HG03520 (cell line): ENCODE measurements around the gene EPHA6.
"Not testable (repeated sequence)": the region's sequence is repeated elsewhere in the genome, so short reads cannot be mapped to it uniquely, and the experiment has no call there.

ENCODE experiments used
- ATAC-seq: cut with Tn5 transposase; IDR thresholded peaks from one replicate; pipeline ENCODE4 v1.9.1; 2021; ENCODE audit warnings: mild to moderate bottlenecking, moderate library complexity; ENCODE audit not compliant: unreplicated experiment

Gene EPHA6

DNA sequence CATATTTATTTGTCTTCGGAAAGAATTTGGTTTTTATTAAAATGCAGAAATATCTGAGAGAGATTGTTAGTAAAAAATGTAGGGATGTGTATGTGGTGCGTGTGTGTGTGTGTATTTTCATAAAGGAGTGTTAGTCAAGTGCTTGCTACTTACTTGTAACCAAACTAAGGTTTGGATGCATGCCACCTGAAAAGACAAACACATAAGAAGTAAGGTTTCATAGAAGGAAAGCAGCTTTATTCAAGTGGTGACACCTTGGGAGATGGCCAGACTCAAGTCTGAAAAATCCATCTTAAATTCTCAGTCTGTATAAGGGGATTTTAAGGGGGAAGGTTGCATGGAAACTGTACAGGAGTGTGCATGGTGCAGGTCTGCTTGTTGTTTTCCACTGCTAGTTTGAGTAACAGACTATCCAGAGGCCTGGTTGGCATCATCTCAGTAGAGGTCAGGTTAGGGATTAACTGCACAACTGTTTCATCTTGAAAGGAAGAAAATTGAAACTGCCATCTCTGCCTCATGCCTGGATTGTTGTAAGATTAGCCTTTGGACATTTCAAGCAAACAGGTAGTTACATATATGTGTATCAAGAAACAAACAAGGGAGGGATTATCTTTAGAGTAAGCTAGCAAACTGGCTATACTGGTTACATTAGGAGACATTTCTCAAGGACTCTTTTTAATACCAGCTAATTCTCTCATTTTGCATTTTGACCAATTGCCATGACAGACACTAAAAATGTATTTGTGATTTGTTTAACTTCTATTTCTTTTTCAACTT, 196.7 kb downstream of the EPHA6 start:
- no peak for ATAC-seq

DNA sequence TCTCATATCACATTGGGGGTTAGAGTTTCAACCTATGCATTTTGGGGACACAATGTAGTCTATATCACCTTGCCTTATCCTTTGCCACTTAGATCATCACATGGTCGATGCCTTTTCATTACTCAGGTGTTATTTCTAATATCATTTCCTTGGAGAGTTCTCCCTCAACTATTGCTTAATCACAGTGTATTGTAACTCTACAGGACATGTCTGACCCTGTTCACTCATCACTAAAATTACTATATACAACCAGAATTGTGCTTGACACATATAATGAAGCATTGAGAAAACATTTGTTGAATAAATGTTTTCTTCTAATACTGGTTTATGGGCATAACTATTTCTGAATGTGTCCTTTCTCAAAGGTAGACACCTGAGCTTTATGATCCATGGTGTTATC, 207.4 kb downstream of the EPHA6 start:
- no peak for ATAC-seq

DNA sequence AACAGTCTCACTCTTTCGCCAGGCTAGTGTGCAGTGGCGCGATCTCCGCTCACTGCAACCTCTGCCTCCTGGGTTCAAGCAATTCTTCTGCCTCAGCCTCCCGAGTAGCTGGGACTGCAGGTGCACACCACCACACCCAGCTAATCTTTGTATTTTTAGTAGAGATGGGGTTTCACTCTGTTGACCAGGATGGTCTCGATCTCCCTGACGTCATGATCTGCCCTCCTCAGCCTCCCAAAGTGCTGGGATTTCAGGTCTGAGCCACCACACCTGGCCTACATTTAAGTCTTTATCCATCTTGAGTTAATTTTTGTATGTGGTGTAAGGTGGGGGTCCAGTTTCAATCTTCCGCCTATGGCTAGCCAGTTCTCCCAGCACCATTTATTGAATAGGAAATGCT, 211.2 kb downstream of the EPHA6 start:
- not testable (repeated sequence) for ATAC-seq

DNA sequence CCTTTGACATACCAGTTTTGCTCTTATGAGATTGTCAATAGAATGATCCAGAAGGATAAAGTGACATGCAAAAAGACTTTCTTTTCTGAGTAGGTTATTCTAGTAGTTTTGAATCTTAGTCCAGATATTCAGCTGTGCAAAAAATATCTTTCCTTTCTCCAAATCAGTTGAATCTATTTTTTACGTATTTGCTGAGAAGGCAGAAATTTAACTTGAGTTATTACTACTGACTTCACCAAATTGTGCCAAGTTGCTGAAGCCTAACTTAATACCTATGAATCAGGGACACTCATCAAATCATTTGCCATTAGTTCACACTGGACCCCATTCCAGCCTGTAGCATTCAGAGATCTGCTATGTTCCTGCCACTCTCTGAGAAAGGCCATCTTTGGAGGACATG, 215.6 kb downstream of the EPHA6 start:
- ATAC-seq, result no peak

DNA sequence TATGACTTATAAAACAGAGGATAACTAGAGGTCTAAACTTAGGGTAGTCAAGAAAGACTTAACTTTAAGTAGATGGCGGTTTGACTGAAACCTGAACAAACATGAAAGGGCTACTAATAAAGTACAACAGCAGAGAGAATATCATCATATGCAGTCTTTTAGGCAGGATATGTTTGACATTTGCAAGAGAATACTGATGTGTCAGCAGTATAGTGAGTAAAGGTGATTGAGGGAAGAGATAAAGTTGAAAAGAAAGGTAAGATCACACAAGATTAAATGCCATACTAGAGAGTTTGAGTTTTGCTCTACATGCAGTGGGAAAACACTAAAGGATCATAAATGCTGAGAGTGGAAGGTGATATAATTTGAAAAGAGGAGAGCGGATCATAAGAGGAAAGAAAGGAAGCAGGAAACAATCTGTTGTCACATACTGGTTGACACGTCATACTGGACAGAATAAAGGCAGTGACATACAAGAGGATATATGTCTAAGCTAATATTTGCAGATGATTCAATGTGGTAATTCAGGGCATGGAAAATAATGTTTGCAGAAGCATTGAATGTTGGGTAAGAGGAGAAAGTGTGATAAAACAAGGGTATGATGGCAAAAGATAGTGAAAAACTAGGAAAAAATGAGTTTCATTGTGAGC, 223.0 kb downstream of the EPHA6 start:
- no peak for ATAC-seq

DNA sequence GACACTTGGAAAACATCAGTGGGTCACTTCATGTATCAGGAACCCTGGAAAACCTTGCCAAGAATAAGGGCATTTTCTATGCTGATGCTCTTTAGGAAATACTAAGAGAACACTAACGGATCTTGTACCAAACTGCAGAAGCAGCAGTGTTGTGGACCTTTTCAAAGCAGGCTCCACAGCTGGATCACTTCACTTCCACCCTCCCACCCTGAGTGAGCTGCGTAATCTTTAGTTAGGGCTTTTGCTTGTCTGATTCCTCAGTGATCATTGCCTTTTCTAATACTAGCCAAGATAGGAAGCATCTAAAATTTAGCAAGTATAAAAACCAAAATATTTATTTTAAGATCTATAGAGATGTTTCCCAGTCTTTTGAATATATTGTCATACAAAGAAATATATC, 229.0 kb downstream of the EPHA6 start:
- ATAC-seq, result no peak

DNA sequence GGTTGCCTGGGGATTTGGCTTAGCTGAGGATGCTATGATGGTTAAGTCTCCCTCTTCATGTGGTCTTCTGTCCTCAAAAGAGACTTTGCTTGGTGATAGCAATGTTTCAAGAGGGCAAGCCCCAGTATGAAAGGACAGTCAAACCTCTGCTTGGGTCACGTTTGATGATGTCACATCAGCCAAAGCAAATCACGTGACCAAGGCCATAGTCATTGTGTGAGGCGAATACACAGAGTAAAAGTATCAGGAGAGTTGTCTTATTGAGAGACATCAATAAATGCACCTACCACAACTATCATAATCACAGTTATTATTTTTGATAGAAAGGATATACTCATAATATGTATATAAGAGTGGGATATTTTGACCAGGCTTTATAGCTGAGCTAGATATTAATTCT, 243.0 kb downstream of the EPHA6 start:
- ATAC-seq, result no peak

DNA sequence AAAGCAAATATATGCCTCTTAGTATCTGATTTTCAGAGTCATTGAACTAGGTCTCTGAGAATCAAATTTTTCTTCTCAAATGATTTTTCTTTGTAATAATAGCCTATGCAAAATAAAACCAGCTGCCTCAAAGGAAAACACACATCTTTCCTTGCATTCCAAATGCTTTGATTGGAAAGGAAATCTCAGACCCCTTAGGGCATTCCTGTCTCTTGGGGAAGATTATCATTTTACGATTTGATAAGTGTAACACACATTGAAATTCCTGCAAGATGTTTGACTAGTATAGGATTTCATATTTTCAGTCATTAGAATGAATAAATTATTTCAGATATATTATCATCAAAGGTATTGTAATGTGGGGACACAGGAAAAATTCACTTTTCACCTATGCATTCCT, 244.8 kb downstream of the EPHA6 start:
- no peak for ATAC-seq

DNA sequence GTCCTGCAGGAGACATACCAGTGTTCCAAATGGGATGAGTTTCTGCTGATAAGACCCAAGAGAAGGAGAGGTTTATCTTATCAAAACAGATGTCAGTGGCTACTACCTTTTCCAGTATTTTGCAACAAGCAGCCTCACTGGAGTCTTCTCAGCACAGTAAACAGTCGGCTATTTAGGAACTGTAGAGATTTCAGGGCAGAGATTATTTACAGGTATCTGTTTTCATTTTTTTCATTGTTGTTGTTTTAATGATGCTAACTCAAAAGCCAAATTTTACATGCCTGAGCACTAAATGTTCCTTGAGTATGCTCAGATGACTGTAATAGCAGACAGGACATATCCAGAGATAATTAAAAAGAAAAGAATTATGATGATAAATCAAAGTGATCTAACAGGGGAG, 252.1 kb downstream of the EPHA6 start:
- ATAC-seq, result no peak

DNA sequence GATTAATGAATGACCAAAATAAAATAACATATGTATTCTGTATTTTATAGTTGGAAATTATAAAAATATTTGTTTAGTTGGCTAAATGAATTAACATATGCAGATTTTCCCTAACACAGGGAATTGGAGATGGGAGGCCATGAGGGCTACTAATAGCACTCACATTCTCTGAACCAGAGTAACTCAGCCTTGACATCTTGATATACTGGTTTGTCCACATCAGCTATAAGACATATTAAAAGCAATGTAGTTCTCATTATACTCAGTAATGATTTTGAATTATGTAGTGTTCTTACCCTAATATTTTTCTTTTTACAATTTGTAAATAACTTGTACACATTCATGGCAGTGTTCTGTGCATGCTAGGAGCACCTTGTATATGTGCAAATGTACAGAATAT, 255.9 kb downstream of the EPHA6 start:
- no peak for ATAC-seq

DNA sequence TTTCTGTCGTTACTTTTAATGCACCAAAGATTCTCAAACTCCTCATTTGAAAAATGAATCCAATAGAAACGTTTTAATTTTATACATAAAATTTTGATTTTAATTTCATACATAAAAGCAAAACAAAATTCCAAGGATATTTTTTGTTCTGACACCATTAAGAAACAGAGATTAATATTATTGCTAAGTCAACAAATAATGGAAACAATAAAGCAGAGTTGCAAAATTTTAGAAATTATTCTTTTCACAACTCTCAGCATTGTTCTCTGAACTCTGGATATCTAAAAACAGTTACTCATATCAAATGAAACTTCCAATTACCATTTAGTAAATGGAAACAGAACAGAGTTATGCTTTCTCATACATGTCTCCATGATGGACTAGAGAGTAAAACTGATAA, 260.2 kb downstream of the EPHA6 start:
- ATAC-seq, result no peak

DNA sequence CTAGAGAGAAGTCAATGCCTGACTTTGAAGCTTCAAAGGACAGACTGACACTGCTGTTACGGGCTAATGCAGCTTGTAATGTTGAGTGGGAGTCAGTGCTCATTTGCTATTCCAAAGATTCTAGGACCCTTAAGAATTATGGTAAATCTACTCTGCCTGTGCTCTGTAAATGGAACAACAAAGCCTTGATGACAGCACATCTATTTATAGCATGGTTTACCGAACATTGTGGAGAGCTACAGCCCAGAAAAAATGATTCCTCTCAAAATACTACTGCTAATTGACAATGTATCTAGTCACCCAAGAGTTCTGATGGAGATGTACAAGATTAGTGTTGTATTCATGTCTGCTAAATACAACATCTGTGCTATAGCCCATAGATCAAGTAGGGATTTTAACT, 262.3 kb downstream of the EPHA6 start:
- ATAC-seq, result no peak

DNA sequence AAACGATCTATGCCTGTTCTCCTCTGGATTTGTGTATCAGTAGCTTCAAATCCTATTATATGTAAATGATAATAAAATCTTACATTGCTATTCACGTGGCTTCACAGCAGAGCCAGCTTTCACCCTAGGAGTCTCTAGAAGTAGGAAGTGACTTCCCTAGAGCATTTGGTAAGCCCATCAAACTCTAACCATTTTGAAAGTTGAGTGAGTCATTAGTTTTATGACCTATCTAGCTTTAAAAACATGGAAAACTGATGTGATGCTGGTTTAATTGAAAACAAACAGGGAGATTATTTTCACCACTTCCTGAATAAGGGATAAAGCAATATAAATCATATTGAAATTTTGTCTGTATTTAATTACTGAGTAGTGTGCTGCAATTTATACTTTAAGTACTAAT, 275.2 kb downstream of the EPHA6 start:
- ATAC-seq, result no peak

DNA sequence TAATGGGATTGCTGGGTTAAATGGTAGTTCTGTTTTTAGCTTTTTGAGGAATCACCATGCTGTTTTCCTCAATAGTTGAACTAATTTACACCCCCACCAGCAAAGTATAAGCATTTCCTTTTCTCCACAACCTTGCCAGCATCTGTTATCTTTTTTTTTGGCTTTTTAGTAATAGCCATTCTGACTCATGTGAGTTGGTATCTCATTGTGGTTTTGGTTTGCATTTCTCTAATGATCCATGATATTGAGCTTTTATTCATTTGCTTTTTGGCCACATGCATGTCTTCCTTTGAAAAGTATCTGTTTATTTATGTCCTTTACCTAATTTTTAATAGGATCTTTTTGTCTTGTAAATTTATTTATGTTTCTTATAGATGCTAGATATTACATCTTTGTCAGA, 288.2 kb downstream of the EPHA6 start:
- ATAC-seq, result no peak

DNA sequence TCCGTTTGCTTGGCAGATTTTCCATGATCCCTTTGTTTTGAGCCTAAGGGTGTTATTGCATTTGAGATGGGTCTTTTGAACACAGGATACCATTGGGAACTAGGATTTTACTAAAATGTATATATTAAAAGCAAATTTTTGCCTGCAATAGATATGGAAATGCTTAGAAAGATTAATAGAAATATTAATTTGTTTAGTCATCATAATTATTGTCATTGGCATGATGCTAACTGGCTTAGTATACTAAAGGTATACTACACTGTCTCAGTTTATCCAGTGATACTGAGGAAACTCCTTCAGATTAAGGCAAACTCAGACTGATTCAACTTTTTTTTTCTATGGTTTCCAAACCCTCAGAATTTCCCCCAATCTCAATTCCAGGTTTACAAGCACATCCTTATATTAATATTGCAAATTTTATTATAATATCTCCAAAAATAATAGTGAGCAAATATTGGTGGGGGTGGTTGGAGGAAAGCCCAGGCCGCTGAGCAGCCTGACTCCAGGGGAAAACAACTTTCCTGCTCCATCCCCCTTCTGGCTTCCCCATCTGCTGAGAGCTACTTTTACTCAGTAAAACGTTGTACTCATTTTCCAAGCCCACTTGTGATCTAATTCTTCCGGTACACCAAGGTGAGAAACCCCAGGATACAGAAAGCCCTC, 291.7 kb downstream of the EPHA6 start:
- ATAC-seq, result no peak

DNA sequence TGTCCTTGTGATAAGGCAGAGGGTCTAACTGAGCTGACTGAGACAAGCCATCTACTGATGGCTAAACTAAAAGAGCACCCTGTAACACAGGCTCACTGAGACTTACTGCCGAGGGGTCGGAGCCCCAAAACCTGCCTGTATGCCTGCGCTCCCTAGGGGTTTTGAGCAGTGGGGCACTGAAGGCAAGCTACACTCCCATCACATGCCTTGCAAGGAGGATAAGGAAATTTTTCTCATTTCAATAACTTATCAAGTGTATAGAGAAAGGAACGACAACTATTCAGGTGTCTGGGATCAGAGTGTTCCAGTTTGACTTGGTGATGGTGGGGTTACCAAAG, 292.2 kb downstream of the EPHA6 start:
- no peak for ATAC-seq

DNA sequence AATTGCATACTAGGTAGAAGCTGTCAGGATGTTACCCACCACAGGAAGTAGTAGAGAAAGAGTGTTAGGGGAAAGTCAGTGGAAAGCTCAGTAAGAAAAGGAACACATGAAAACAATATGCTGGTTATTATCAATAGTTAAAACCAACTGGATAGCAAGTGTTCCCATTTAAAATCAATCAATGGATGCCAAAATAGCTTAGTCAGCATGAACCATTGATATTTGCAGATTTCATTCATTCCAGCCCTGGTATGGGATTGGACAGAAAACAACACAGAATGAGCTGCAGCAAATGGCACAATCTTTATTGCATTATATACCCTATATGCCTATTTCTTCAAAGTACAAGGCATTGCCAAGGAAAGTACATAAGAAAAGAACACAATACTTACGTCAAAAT, 293.7 kb downstream of the EPHA6 start:
- no peak for ATAC-seq

DNA sequence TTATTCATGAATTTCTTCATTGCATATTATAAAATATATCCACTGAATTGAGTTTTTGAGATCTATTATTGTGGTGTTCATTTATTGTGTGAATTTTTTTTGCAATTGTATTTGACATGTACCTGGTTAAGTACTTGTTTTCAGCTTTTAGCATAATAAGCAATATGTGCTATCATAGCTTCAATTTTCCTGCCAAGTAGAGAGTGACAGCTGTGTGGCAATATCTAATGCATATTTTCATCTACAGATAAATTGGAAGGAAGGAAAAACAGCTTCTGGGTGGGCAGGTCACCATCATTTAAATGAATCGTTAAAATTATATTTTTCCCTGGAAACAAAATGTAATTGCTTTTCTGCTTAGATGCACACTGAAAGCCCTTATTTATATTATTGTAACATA, 296.9 kb downstream of the EPHA6 start:
- ATAC-seq, result no peak

DNA sequence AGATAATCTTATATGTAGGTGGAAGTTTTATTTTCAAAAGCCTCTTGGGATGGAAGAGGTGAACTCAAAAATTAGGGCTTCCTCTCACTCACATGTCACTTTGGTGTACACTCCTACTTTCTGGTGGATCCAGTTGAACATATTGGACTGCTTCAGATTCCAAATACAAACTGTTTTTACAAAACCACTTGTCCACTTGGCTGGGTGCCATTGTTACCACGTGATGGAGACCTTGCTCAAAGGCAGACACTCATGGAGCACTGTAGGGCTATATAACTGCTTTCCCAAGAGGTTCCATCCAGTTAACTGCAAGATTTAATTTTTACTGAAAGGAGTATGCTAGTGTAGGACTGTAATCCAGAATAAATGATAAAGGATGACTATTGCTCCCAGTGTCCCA, 307.0 kb downstream of the EPHA6 start:
- no peak for ATAC-seq

DNA sequence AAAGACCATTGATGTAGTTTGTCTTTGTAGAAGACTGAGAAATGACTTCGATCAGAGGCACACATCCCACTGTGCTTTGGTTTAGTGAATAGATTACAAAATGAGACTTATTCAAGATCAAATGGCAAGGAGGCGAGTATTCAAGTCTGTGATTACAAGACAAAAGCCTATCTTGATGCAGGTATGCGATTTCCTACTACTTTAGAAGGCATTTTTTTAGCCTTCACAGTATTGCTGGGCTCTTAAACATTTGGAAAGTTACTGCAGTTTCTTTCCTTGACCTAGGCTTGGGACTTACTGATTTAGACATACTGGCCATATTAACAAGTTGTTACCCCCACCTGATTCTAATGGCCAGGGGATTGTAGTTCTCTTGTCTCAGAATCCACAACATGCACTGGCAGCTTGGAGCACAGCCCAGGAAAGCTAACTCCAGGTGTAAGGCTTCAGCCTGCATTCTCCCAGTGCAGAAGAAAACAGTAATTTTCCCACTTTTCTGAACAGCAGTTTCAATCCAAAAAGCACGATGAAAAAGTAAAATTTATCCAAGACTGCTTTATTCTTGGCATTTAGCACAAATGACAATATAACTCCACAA, 311.6 kb downstream of the EPHA6 start:
- no peak for ATAC-seq

DNA sequence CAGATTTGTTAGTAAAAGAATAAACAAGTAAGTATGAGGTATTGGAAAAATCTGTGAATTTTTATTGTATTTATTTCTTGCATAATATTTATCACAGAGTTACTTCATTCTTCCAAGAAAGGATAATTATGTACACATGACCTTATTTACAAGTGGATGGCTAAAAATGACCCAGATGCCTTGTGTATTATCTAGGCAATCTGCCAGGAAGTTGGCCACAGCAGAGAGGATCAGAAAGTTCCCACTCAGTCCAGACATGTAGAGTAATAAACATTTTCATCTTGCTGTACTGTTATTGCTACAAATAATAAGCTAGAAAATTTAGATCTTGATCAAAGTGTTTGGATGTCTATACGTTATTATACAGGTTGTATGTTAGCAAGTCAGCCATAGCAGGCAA, 317.1 kb downstream of the EPHA6 start:
- ATAC-seq, result no peak

DNA sequence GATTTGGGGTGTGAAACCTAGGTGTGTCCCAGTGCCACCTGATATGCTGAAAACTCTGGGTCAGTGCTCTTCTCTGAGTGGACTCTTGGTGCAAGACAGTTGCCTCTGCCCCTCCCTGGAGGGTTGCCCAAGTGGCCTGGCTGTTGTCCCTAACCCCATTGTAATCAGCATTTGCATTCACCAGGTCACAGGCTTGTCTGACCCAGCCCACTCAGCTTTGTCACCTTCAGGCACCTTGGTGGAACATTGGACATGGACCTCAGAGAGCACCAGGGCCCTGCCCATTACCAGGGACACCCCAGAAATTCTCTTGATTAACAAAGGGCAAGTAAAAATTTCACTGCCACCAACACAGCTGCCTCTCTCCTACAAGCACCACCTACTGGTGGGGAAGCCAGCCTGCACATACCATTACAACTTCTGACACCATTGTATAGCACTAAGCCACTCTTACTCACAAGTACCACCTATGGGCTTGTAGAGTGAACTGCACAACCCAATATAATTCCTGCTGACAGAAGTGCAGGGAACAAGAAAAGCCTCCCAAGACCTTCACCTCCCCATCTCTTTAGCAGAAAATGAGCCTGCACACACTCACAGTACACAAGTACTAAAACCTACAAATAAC, 324.6 kb downstream of the EPHA6 start:
- ATAC-seq, result peak; percentile 68
